Mammary epithelial cell (primary cell): ENCODE data around the gene TSSC4.
A peak's percentile ranks its signal among the peaks of the same experiment; 100 is the strongest.

Source experiments
- CTCF ChIP-seq, 2 donors: IDR thresholded peaks in 1 of 2; conservative IDR thresholded peaks in 1 of 2; 2 replicates each; pipeline ENCODE4 v1.5.1; 2011 to 2012; ENCODE audit warnings: inconsistent platforms in 2 of 2, low read length in 2 of 2, mild to moderate bottlenecking in 2 of 2, control low read depth in 1 of 2, low read depth in 1 of 2; ENCODE audit not compliant: insufficient read depth in 1 of 2; ENCODE audit errors: extremely low read depth in 1 of 2
- EZH2 ChIP-seq: IDR thresholded peaks from 2 replicates; pipeline ENCODE4 v1.6.1; 2012; ENCODE audit warnings: low read length, inconsistent platforms, borderline replicate concordance

- TF ChIP-seq CTCF (conservative IDR thresholded peaks at IDR 0.05 in 1 of 2, IDR thresholded peaks at IDR 0.05 in 1 of 2; ENCODE audit: extremely low read depth in 1 of 2, insufficient read depth in 1 of 2, low read depth in 1 of 2, low read length in 2 of 2) (no peak), EZH2 (peak; percentile 15)
Measured at GRCh38 chr11:2444821-2445745, 44.5 kb downstream of the TSSC4 start, which contains the start of gene KCNQ1.
